Measurements from ENCODE around the gene SEMA3A.

DNA sequence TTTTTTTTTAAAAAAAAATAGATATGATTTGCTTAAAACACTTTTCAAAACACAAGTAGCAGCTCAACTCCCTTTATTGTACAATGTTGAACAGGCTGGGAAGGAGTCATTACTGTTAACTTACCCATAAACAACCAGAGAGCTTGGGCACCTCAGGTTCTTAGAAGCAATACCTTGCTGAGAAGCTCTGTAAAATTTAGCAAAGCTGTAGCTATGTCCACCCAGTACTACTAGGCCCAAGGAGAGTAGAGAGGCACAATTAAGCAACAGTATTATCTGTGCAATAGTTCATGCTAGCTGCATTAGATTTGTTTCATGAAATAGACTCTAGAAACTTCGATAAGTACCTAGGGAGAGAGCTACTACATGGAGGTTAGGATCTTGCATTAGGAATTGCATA, 32.0 kb downstream of the SEMA3A start:
- TF ChIP-seq POLR2A (IDR thresholded peaks at IDR 0.05) = no peak
- TF ChIP-seq, protein P1, sequence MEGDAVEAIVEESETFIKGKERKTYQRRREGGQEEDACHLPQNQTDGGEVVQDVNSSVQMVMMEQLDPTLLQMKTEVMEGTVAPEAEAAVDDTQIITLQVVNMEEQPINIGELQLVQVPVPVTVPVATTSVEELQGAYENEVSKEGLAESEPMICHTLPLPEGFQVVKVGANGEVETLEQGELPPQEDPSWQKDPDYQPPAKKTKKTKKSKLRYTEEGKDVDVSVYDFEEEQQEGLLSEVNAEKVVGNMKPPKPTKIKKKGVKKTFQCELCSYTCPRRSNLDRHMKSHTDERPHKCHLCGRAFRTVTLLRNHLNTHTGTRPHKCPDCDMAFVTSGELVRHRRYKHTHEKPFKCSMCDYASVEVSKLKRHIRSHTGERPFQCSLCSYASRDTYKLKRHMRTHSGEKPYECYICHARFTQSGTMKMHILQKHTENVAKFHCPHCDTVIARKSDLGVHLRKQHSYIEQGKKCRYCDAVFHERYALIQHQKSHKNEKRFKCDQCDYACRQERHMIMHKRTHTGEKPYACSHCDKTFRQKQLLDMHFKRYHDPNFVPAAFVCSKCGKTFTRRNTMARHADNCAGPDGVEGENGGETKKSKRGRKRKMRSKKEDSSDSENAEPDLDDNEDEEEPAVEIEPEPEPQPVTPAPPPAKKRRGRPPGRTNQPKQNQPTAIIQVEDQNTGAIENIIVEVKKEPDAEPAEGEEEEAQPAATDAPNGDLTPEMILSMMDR (IDR thresholded peaks at IDR 0.05) = no peak
- no peak for TF ChIP-seq POLR2AphosphoS5 (IDR thresholded peaks at IDR 0.05)

Measured in breast epithelium (tissue), 3 donors.